Activated CD8-positive, alpha-beta memory T cell treated with anti-CD3 and anti-CD28 coated beads, Interleukin-2, amount 50 U/mL, for 1 hour (primary cell): Measurements from ENCODE around the gene CHRNE.
"Not testable (repeated sequence)": the region's sequence is repeated elsewhere in the genome, so short reads cannot be mapped to it uniquely, and the experiment has no call there.

Experiments used
- DNase-seq: peaks from one replicate; pipeline ENCODE4 v3.0.0-alpha.2; 2020; ENCODE audit errors: extremely low read depth

Gene CHRNE

DNA sequence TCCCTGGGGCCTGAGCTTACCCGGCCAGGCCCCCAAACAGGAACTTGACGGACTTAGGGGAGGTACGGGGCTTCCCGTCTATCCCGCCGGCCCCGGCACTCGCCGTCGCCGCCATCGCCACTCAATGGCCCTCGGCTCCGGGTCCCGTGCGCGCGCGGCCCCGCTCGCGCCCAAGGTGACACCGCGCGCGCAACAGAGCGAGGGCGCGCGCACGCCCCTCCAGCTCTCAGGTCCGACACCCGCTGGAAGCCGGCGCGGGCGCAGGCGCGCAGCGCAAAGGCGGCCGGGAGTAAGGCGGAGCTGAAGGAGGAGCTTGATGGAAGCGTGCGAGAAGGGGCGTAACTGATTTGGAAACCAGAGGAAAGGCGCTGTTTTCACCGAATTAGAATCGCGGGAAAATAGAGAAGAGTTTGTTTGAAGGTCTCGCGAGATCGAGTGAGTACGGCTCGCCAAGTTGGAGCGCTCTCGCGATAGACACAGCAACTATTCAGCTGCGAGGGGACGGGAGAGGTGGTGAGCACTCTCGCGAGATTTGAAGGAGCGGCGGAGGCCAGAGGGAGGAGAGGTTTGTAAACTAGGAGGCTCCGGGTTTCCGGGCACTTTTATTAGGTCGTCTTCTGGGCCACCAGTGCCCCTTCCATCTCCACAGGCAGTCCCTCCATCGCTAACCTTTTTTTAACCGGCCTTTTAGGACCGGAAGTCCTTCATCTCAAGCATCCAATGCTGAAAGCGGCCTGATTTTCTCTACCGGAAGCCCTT is 37.1 kb upstream of the CHRNE start, which contains the start of the genes RNF167 and SLC25A11:
Gene RNF167, plus strand, starts transcription at position 473 of the 759 bp plus-strand sequence. CDS start 642 bp downstream, outside the sequence.
Gene SLC25A11, minus strand, starts transcription at position 251 of the 759 bp plus-strand sequence. Its CDS starts 136 bp downstream, at position 115.
- DNase-seq, result peak; percentile 95

DNA sequence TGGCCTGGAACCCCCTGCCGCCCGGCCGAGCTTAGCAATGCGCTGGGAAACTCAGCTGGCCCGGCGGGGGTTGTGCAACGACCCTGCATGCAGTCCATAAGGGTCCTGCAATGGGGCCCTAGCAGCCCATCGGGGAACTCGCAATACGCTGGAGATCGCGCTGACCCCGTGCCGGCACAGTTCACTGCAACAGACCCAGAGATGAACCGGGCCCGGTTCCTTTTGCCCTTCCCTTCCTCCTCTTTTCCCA is 36.6 kb upstream of the CHRNE start:
- no peak for DNase-seq

DNA sequence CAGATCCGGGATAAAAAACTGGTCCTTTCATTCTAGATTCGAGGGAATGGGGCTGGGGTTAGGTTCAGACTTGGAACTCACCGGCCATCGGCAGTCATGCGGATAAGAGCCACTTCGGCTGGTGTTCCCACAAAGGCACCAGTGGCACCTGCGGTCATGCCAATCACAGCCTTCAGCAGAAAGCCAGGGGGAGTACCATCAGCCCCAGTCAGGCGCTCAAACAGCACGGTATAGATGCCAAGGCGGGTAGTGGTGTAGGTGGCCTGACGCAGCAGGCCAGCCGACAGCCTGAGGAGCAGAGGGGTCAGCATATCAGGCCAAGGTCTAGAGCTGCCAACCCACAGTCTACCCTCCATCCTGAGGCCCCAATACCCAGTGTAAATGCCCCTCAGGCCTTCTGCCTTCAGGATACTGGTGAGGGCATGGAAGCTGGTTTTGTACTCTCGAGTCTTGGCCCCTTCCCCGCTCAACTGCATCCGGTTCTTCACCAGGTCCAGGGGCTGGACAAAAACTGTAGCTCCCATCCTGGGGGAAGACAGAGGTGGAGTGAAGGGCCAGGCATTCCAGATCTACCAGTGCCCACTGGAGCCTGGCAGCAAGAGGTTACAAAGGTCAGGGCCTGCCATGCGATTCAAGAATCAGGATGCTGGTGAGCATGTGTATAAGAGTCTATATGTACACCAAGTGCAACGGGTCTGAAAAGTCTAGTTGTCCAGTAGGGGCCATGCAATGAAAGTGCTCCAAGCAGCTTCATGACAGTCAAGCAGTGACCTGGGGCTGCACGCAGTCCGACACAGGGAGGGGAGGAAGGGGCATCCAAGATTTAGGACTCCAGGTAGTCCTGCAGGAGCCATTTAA is 36.0 kb upstream of the CHRNE start:
- no peak for DNase-seq

DNA sequence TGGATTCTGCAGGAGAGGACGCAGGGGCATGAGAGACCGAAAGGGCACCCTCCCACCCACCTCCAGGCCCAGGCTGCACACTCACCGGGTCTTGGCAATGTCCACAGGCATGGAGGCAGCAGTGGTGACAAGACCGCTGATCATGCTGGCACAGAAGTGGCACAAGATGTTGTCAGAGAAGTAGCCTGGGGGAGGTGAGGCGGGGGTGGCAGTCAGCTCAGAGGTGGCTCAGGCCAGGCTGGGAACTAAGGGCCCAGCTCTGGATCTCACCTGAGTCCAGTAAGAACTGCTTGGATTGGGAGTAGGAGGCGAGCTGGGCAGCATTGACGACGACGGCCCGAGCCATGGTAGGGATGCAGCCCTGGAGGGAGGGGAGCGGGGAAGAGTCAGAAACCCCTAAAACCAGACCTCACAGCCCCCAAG is 35.2 kb upstream of the CHRNE start:
- no peak for DNase-seq

DNA sequence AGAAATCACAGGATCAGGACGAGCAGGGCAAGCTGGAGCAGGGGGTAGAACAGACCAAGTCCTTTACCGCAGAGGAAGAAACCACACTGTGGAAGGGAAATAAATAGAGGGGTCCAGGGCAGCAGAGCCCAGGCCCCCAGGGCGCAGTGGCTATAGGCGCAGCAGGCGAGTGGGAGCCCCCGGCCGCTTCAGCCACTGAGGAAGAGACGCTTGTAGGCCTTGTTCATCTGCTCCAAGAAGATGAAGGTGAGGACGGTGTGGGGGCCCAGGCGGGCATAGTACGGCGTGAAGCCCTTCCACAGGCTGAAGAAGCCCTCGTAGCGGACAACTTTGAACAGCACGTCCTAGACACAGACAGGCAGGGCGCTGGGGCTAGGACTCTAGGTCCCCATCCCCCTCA is 34.7 kb upstream of the CHRNE start:
- DNase-seq, result no peak

DNA sequence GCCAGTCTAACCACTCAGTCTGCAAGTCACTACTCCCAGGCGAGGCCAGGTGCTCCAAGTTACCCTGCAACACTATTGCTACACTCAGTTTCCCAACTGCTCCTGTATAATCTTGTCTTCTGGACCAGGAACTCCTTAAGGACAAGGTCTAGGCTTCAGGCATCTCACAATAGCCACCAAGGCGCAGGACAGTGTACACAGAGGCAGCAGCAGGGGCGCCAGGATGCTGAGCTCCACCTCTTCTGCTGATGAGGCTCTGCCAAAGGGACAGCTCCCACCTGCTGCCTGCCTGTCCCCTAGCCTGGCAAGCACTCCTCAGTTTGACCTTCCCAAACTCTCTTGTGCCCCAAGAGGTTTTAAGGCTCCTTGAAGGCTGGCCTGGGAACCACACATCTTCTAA is 33.5 kb upstream of the CHRNE start:
- DNase-seq, result no peak

DNA sequence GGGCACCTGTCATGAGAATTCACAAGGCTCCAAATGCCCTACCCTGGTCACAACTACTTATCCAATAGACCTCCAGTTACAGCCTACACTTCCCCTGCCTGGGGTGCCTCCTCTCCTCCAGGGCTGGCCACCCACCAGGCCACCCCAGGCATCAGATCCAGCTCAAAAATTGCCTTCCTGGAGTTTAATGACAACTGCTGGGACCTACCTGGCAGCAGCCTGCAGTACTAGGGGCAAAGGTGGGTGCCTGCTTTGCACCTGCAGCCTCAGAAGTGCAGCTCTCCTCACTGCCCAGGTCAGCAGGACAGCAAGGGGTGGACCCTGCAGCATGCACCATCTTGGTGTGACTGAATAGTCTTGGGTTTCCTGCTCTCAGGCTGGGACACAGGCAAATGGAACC is 32.8 kb upstream of the CHRNE start:
- no peak for DNase-seq

DNA sequence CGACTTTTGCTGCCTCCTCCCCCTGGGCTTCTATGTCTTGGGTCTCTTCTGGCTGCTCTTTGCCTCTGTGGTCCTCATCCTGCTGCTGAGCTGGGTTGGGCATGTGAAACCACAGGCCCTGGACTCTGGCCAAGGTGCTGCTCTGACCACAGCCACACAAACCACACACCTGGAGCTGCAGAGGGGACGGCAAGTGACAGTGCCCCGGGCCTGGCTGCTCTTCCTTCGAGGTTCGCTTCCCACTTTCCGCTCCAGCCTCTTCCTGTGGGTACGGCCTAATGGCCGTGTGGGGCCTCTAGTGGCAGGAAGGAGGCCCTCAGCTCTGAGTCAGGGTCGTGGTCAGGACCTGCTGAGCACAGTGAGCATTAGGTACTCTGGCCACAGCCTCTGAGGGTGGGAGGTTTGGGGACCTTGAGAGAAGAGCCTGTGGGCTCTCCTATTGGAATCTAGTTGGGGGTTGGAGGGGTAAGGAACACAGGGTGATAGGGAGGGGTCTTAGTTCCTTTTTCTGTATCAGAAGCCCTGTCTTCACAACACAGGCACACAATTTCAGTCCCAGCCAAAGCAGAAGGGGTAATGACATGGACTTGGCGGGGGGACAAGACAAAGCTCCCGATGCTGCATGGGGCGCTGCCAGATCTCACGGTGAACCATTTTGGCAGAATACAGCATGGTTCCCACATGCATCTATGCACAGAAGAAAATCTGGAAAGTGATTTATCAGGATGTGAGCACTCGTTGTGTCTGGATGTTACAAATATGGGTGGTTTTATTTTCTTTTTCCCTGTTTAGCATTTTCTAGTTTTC is 31.5 kb upstream of the CHRNE start:
- DNase-seq, result no peak

DNA sequence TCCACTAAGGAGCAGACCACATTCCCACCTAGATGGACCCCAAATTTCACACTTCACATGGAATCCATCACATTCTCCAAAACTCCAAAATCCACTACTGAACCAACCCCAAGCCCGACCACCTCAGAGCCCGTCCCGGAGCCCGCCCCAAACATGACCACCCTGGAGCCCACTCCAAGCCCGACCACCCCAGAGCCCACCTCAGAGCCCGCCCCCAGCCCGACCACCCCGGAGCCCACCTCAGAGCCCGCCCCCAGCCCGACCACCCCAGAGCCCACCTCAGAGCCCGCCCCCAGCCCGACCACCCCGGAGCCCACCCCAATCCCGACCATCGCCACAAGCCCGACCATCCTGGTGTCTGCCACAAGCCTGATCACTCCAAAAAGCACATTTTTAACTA is 30.7 kb upstream of the CHRNE start:
- no peak for DNase-seq

DNA sequence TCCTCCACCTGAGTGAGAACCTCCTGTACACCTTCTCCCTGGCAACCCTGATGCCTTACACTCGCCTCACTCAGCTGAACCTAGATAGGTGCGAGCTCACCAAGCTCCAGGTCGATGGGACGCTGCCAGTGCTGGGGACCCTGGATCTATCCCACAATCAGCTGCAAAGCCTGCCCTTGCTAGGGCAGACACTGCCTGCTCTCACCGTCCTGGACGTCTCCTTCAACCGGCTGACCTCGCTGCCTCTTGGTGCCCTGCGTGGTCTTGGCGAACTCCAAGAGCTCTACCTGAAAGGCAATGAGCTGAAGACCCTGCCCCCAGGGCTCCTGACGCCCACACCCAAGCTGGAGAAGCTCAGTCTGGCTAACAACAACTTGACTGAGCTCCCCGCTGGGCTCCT is 29.9 kb upstream of the CHRNE start:
- DNase-seq, result no peak

DNA sequence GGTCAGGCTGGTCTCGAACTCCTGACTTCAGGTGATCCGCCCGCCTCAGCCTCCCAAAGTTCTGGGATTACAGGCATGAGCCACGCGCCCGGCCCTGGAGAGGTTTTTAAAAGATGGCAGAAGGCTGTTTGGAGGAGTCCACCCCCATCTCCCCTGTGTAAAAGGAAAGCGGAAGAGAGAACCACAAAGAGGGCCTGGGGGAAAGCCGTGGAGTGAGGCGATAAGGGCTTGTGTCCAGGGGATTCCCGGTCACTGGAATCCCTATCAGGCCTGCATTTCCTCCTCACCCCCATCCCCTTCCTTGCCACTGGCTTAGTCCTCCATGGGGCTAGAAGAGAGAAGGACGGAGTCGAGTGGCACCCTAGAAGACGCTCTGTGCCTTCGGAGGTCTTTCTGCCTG is 29.1 kb upstream of the CHRNE start, which contains the start of gene GP1BA:
Gene GP1BA, plus strand, starts transcription at position 315 of the 400 bp plus-strand sequence. CDS start 328 bp downstream, outside the sequence.
- no peak for DNase-seq

DNA sequence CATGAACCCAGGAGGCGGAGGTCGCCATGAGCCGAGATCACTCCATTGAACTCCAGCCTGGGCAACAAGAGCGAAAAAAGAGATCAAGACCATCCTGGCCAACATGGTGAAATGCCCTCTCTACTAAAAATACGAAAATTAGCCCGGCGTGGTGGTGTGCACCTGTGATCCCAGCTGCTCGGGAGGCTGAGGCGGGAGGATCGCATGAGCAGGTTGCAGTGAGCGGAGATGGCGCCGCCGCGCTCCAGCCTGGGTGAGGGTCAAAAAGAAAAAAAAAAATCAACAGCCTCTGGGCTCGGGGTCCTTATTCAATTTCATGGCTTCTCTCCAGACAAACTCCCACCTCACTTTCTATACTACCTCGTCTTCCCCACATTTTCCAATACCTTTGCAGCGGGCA is 26.0 kb upstream of the CHRNE start:
- no peak for DNase-seq

DNA sequence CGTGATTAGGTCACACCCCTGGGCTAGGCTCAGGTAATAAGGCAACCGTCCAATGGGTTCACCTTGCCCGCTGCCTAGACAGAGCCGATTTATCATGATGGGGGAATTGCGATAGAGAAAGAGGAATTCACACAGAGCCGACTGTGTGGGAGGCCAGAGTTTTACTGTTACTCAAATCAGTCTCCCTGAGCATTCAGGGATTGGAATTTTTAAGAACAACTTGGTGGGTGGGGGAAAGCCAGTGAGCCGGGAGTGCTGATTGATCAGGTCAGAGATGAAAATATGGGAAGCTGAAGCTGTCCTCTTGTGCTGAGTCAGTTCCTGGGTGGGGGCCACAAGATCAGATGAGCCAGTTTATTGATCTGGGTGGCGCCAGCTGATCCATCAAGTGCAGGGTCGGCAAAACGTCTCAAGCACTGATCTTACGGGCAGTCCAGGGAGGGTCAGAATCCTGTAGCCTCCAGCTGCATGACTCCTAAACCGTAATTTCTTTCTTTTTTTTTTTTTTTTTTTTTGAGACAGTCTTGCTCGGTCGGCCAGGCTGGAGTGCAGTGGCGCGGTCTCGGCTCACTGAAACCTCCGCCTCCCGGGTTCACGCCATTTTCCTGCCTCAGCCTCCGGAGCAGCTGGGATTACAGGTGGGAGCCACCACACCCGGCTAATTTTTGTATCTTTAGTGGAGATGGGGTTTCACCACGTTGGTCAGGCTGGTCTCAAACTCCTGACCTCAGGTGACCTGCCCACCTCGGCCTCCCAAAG is 23.9 kb upstream of the CHRNE start:
- DNase-seq, result not testable (repeated sequence)

DNA sequence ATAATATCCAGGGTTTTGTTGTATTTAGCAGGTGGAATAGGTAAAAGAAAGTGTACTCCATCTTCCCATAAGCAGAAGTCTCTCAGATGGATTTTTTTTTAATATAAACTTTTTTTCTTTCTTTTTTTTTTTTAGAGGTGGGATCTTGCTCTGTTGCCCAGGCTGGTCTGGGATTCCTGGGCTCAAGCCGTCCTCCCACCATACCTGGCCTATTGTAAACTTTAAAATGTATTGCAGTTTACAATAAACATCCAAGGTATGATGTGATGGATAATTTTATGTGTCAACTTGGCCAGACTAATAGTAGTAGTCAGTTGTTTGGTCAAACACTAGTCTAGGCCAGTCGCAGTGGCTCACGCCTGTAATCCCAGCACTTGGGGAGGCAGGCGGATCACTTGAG is 18.4 kb upstream of the CHRNE start:
- no peak for DNase-seq

DNA sequence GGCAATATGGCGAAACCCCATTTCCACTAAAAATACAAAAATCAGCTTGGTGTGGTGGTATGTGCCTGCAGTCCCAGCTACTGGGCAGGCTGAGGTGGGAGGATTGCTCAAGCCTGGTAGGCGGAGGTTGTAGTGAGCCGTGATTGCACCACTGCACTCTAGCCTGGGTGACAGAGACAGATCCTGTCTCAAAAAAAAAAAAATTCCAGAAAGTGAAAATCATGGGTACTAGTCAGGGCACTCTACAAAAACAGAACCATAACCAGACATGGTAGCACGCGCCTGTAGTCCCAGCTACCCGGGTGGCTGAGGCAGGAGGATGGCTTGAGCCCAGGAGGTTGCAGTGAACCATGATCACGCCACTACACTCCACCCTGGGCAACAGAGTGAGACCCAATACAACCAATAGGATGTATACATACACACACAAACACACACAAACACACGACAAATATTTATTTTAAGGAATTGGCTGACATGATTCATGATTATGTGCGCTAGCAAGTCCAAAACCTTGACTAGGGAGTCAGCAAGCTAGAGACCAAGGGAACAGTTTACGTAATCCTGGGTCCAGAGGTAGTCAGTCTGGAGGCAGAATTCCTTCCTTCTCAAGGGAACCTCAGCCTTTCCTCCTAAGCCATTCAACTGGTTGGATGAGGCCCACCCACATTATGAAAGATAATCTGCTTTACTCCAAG is 17.6 kb upstream of the CHRNE start:
- no peak for DNase-seq

DNA sequence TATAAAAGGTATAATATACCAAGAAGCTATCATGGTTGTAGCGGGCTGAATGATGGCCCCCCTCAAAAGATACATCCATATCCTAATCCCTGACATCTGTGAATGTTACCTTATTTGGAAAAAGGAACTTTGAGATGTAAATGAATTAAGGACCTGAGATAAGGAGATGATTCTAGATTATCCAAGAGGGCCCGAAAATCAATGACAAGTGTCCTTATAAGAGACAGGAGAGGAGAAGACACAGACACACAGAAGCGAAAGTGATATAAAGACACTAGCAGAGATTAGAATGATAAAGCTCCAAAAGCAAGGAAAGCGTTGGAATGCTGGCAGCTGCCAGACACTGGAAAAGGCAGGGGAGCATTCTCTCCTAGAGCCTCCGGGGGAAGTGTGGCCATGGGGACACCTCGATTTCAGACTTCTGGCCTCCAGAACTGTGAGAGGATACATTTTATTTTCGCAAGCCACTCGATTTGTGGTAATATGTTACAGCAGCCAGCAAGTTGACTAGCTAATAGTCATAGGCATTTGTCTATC is 16.7 kb upstream of the CHRNE start:
- DNase-seq, result no peak

DNA sequence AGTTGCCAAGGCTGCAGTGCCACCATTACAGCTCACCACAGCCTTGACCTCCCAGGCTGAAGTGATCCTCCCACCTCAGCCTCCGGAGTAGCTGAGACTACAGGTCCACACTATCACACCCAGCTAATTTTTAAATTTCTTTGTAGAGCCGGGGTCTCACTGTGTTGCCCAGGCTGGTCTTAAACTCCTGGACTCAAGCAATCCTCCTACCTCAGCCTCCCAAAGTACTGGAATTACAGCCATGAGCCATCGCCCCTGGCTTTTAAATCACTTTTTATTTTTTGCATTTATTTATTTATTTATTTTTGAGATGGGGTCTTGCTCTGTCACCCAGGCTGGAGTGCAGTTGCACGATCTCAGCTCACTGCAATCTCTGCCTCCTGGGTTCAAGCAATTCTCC is 11.7 kb upstream of the CHRNE start:
- not testable (repeated sequence) for DNase-seq

DNA sequence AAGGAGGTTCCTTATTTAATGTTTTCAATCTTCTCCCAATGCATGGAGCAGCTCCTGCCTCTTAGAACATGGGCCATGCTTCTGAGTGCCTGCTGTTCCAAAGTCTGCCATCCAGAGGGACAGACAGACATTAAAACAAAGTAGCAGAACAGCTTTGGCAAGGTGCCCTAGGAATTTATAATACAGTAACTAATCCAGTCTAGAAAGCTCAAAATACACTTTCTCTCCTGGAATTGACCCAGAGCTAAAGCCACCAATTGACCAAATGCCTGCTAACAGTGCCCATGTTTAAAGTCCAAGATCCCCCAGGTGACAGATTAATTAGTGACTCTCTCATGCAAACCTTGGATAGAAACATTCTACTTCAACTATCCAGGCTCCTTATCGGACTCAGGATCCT is 11.1 kb upstream of the CHRNE start:
- DNase-seq, result no peak

DNA sequence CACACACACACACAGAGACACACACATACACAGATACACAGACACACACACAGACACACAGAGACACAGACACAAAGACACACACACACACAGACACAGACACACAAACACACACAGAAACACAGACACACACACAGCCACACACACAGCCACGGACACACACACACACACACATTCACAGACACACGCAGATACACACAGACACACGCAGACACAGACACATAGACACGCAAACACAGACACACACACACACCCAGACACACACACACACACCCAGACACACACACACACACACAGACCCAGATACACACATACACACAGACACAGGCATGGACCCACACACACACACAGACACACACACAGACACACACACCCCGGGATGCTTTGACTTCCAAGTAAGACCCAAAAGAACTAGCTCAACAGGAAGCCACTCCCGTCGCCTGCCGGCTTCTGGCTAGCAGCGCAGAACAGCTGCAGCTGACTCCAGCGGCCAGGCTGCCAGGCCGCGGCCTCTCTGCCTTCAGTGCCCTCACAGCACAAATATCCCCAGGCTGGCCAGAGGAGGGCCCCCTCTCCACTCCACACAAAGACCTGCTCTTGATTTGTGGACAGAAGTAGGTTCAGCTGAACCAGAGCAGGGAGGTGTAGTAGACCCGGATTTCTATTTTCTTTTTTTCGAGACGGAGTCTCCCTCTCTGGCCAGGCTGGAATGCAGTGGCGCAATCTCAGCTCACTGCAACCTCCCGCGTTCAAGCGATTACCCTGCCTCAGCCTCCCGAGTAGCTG is 6.0 kb upstream of the CHRNE start:
- DNase-seq, result no peak

DNA sequence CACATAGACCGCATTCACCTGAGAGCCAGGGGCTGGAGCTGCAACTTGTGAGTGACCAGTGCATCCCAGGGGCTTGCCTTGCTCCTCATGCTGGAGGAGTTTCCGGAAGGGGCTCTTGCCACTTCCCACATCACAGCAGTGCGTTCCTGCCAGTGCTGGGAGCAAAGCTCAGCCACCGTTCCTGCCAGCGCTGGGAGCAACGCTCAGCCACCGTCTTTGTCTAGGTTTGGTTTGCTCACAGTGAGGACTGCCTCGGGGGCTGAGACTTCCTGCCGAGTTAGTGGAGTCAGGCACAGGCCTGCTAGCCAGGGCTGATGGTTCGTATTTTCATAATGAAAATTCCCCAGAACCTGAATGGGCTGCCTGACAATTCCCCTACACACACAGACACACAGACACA is 5.4 kb upstream of the CHRNE start:
- DNase-seq, result no peak
